Measurements from ENCODE around the gene CYP19A1.

- TF ChIP-seq CTCF (IDR thresholded peaks at IDR 0.05; ENCODE audit: low read depth, low read length, missing input control) (no peak), REST (IDR thresholded peaks at IDR 0.05) (no peak), ATF3 (IDR thresholded peaks at IDR 0.05) (no peak)
Measured at GRCh38 chr15:51186891-51187290, 151.5 kb downstream of the CYP19A1 start.
